HepG2 (cell line): Measurements from ENCODE around the gene HCRTR1.

Experiments
- EZH2 ChIP-seq: conservative IDR thresholded peaks from 2 replicates; pipeline ENCODE4 v1.6.1; 2012; ENCODE audit warnings: mild to moderate bottlenecking, low read depth, low read length, moderate library complexity
- REST ChIP-seq, 2 experiments: IDR thresholded peaks; 2 replicates each; pipeline ENCODE4 v1.6.1; 2011 to 2012; ENCODE audit warnings: low read length in 2 of 2, borderline replicate concordance in 1 of 2, low read depth in 1 of 2, mild to moderate bottlenecking in 1 of 2, moderate library complexity in 1 of 2
- SRF ChIP-seq: IDR thresholded peaks from 2 replicates; pipeline ENCODE4 v1.6.1; 2011; ENCODE audit warnings: mild to moderate bottlenecking, low read depth, low read length, moderate library complexity
- ZNF512B ChIP-seq: sonication (generic); formaldehyde crosslinking; IDR thresholded peaks from 2 replicates; pipeline ENCODE4 v1.5.1; 2020; ENCODE audit warnings: missing genetic modification reagents, mild to moderate bottlenecking, borderline replicate concordance

GRCh38 chr1:31663622-31664452 is 46.3 kb downstream of the HCRTR1 start:
- TF ChIP-seq SRF, result no peak
- no peak for TF ChIP-seq EZH2
- TF ChIP-seq ZNF512B (CRISPR knock-in tag), result no peak
- TF ChIP-seq REST (IDR thresholded peaks at IDR 0.05; ENCODE audit: borderline replicate concordance in 1 of 2, low read depth in 1 of 2, low read length in 2 of 2), result no peak
